Measurements from ENCODE around the gene S100A8.

DNA sequence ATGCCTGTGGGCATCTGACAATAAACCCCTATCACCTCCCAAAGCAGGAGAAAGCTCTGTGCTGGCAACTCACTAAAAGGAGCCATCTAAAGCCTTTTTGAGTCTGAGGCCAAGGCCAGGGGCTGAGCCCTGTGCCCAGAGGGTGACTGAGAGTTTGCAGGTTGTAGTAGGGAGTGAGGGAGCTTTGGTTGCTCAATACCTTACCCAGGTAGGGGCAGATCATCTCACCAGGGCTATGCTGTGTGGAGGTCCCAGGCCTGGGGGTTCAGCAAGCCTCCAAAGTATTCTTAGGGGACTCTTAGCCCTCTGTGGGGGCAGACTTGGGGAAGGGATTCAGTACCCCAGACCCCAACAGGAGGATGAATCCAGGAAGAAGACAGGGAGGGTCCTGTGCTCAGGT lies 48.4 kb upstream of the S100A8 start:
- no peak for TF ChIP-seq CTCF (IDR thresholded peaks at IDR 0.05)
- TF ChIP-seq POLR2A (IDR thresholded peaks at IDR 0.05): no peak
